ENCODE measurements around the gene STMN1. TPM values are rescaled to one million over a fixed set of nuclear protein-coding genes. Genes with fewer than 3 reads are reported as not detected.

Gene STMN1
- 10 to 100 TPM; 11.6 to 39.2 (median 17.0) TPM for total RNA-seq

DNA sequence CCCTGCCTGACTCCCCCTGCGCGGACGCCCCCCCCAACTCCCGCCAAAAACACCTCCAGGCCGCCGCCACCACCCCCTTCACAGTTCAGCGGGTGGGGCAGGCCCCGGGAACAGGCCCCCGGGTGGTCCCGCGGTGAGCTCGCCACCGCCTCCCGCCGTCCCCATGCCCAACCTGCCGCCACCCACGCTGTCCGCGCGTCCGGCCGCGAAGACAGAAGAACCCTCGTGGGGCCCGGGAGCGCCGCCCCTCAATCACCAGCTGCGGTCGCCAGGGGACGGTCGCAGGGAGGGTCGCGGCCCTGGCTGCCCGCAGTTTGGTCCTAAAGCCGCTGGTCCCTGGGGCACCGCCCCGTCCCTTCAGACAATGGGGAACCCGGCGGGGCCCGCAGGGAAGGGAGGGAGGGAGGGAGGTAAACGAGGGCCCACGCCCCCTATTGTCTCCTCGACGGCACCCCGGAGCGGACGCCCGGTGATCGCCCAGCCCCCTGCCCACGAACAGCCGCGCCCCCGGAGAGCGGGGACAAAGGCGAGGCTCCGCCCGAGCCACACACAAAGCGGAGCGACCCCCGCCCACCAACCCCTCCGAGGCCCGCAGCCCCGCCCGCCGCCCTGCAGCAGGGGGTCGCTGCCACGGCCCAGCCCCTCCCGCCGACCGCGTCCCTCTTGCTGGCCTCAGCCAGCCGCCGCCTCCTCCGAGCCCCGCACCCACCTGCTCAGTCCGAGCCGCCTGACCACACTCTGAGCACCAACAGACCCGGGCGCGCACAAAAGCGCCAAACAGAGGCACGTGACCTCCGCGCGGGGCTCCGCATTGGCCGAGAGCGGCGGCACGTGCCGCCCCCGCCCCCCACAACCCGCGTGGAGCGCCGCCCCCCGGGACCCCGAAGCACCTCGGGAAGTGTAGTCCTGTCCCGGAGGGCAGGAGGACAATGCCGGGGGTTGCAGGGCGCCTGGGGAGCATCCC is at the start of gene STMN1:
Gene STMN1, minus strand, starts transcription at position 740 of the 964 bp plus-strand sequence. CDS start 1,743 bp downstream, outside the sequence.
- Histone ChIP-seq H3K27me3 (no peaks in the 10 kb centered on the region), H3K27ac (peak within 1 kb of the TSS; percentile 7 to 35 (median 14)), H3K4me1 (peaks cover 7 to 15% of the 10 kb centered on the region in 2 donors), H3K9me3 (no peaks in the 10 kb centered on the region), H3K36me3 (no peaks in the 10 kb centered on the region), H3K4me3 (replicated peaks in 1 of 3) (peak within 1 kb of the TSS; percentile 48 to 70 (median 53))
- intact Hi-C loops (cut with DNase I): loop anchor here (5.0 kb wide), 1 partner anchor 91 kb away; the partner anchor contains the start of gene PAFAH2
- TF ChIP-seq POLR2A (IDR thresholded peaks at IDR 0.05): peak in 1 of 2 donors; percentile 95
- TF ChIP-seq, protein P1, sequence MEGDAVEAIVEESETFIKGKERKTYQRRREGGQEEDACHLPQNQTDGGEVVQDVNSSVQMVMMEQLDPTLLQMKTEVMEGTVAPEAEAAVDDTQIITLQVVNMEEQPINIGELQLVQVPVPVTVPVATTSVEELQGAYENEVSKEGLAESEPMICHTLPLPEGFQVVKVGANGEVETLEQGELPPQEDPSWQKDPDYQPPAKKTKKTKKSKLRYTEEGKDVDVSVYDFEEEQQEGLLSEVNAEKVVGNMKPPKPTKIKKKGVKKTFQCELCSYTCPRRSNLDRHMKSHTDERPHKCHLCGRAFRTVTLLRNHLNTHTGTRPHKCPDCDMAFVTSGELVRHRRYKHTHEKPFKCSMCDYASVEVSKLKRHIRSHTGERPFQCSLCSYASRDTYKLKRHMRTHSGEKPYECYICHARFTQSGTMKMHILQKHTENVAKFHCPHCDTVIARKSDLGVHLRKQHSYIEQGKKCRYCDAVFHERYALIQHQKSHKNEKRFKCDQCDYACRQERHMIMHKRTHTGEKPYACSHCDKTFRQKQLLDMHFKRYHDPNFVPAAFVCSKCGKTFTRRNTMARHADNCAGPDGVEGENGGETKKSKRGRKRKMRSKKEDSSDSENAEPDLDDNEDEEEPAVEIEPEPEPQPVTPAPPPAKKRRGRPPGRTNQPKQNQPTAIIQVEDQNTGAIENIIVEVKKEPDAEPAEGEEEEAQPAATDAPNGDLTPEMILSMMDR (IDR thresholded peaks at IDR 0.05): no peak
- WGBS, 2 donors: 0% methylated on average over 7 to 10 of the region's 102 CpGs
- DNase-seq: peak; percentile 95 to 96

GRCh38 chr1:25955553-25955952 is 49.3 kb upstream of the STMN1 start:
- intact Hi-C loops (cut with DNase I): no loop called here
- H3K27ac ChIP-seq: no peak overlapping the region
- no peaks in the 10 kb centered on the region for H3K9me3 ChIP-seq
- DNase-seq: no peak
- no peak for TF ChIP-seq POLR2A (IDR thresholded peaks at IDR 0.05)
- TF ChIP-seq, protein P1 (IDR thresholded peaks at IDR 0.05): no peak
- H3K36me3 ChIP-seq: peaks cover 0 to 9% of the 10 kb centered on the region in 2 donors
- no peaks in the 10 kb centered on the region for H3K4me1 ChIP-seq
- H3K4me3 ChIP-seq (replicated peaks in 1 of 3): no peak overlapping the region
- no peaks in the 10 kb centered on the region for H3K27me3 ChIP-seq

DNA sequence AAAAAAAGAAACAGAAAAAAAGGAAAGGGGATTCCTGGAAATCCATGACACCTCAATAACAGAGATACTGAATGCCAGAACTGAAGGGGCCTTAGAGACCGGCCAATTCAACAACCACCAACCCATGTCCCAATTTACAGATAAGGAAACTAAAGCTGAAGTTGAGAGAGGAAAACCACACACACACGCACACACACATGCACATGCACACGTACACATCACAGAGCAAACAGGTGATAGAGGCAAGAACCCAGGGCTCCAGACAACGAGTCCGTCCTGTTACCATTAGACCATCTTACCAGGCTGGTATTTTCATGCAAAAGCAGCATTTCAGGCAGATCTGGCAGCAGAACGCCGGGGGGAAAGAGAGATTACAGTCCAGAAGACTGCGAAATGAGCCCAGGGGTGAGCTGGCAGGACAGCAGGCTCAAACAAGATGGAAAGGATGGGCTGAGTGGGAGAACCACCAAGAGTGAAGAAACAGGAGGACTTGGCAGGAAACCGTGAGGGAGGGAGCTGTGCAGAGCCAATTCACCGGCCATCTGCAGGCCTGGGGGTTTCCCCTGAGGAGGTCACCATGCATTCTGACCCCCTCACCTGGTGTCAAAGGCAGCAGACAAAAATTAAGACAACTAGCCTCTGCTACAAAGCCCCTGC is 48.2 kb upstream of the STMN1 start:
- H3K4me3 ChIP-seq (replicated peaks in 1 of 3): no peak overlapping the region
- 78 to 86% methylated on average over 10 of the region's 10 CpGs for WGBS, 2 donors
- intact Hi-C loops (cut with DNase I): no loop called here
- no peaks in the 10 kb centered on the region for H3K9me3 ChIP-seq
- H3K36me3 ChIP-seq: peaks cover 0 to under 1% of the 10 kb centered on the region in 2 donors
- no peaks in the 10 kb centered on the region for H3K27me3 ChIP-seq
- DNase-seq: no peak
- no peak for TF ChIP-seq POLR2A (IDR thresholded peaks at IDR 0.05)
- TF ChIP-seq, protein P1 (IDR thresholded peaks at IDR 0.05): no peak
- no peak overlapping the region for H3K27ac ChIP-seq
- H3K4me1 ChIP-seq: no peaks in the 10 kb centered on the region

GRCh38 chr1:25952841-25953401 is 46.7 kb upstream of the STMN1 start:
- Histone ChIP-seq H3K27me3 (no peaks in the 10 kb centered on the region), H3K4me1 (no peaks in the 10 kb centered on the region), H3K9me3 (no peaks in the 10 kb centered on the region), H3K4me3 (replicated peaks in 1 of 3) (no peak overlapping the region), H3K36me3 (no peaks in the 10 kb centered on the region), H3K27ac (no peak overlapping the region)
- intact Hi-C loops (cut with DNase I): no loop called here
- no peak for TF ChIP-seq POLR2A (IDR thresholded peaks at IDR 0.05)
- TF ChIP-seq, protein P1 (IDR thresholded peaks at IDR 0.05): no peak
- WGBS, 2 donors: 62 to 82% methylated on average over 4 of the region's 4 CpGs
- DNase-seq: no peak
